ENCODE data around the gene RNF169. TPM values are rescaled to one million over a fixed set of nuclear protein-coding genes. Genes with fewer than 3 reads are reported as not detected.

Gene RNF169
- total and polyA plus RNA-seq, 4 donors = 4.4 to 34.8 (median 12.7) TPM

GRCh38 chr11:74713686-74714085, 35.0 kb upstream of the RNF169 start:
- Histone ChIP-seq H3K9ac (ENCODE audit: insufficient read depth in 1 of 2, low read length in 2 of 2) (no peak overlapping the region), H3K9me3 (ENCODE audit: control insufficient read depth in 4 of 4, insufficient read depth in 3 of 4, low read length in 3 of 4) (no peaks in the 10 kb centered on the region), H3K27me3 (ENCODE audit: control insufficient read depth in 3 of 3, insufficient read depth in 3 of 3, low read length in 2 of 3) (no peaks in the 10 kb centered on the region), H3K27ac (ENCODE audit: low read depth in 1 of 2, low read length in 1 of 2) (no peak overlapping the region), H3K4me1 (ENCODE audit: control insufficient read depth in 5 of 5, insufficient read depth in 5 of 5, low read length in 5 of 5) (peaks cover 0 to 25% (median 9%) of the 10 kb centered on the region in 5 donors), H3K36me3 (ENCODE audit: control insufficient read depth in 4 of 4, insufficient read depth in 4 of 4, low read length in 4 of 4) (no peaks in the 10 kb centered on the region), H3K4me3 (no peak overlapping the region)
- ATAC-seq (ENCODE audit: insufficient read depth, low FRiP score) (no peak), DNase-seq (no peak)
- TF ChIP-seq CTCF (IDR thresholded peaks at IDR 0.05; ENCODE audit: control extremely low read depth, extremely low read depth) = no peak
- 66 to 71% methylated on average over 4 of the region's 4 CpGs for whole genome bisulfite sequencing, 2 donors

GRCh38 chr11:74714904-74715303, 33.7 kb upstream of the RNF169 start:
- DNase-seq = no peak
- WGBS, 2 donors = 86 to 92% methylated on average over 7 of the region's 7 CpGs

GRCh38 chr11:74717221-74717969, 31.3 kb upstream of the RNF169 start:
- 74 to 83% methylated on average over 5 of the region's 5 CpGs for WGBS, 2 donors
- no peaks in the 10 kb centered on the region for H3K9me3 ChIP-seq (ENCODE audit: control insufficient read depth in 4 of 4, insufficient read depth in 3 of 4, low read length in 3 of 4)
- H3K4me3 ChIP-seq = no peak overlapping the region
- H3K9ac ChIP-seq (ENCODE audit: insufficient read depth in 1 of 2, low read length in 2 of 2) = no peak overlapping the region
- peaks cover 0 to 40% (median 10%) of the 10 kb centered on the region in 5 donors for H3K4me1 ChIP-seq (ENCODE audit: control insufficient read depth in 5 of 5, insufficient read depth in 5 of 5, low read length in 5 of 5)
- peak; percentile 42 to 62 (median 46) for DNase-seq
- no peaks in the 10 kb centered on the region for H3K36me3 ChIP-seq (ENCODE audit: control insufficient read depth in 4 of 4, insufficient read depth in 4 of 4, low read length in 4 of 4)
- H3K27ac ChIP-seq (ENCODE audit: low read depth in 1 of 2, low read length in 1 of 2) = no peak overlapping the region
- ATAC-seq (ENCODE audit: insufficient read depth, low FRiP score) = no peak
- peaks cover 0 to 3% (median 0%) of the 10 kb centered on the region in 3 donors for H3K27me3 ChIP-seq (ENCODE audit: control insufficient read depth in 3 of 3, insufficient read depth in 3 of 3, low read length in 2 of 3)
- no peak for TF ChIP-seq CTCF (IDR thresholded peaks at IDR 0.05; ENCODE audit: control extremely low read depth, extremely low read depth)

More at GRCh38 chr11:74714904-74715303, 33.7 kb upstream of the RNF169 start:
- Histone ChIP-seq H3K36me3 (ENCODE audit: control insufficient read depth in 4 of 4, insufficient read depth in 4 of 4, low read length in 4 of 4) (no peaks in the 10 kb centered on the region), H3K4me1 (ENCODE audit: control insufficient read depth in 5 of 5, insufficient read depth in 5 of 5, low read length in 5 of 5) (peaks cover 0 to 36% (median 11%) of the 10 kb centered on the region in 5 donors), H3K9ac (ENCODE audit: insufficient read depth in 1 of 2, low read length in 2 of 2) (no peak overlapping the region), H3K4me3 (no peak overlapping the region), H3K9me3 (ENCODE audit: control insufficient read depth in 4 of 4, insufficient read depth in 3 of 4, low read length in 3 of 4) (no peaks in the 10 kb centered on the region), H3K27me3 (ENCODE audit: control insufficient read depth in 3 of 3, insufficient read depth in 3 of 3, low read length in 2 of 3) (peaks cover 0 to 3% (median 0%) of the 10 kb centered on the region in 3 donors), H3K27ac (ENCODE audit: low read depth in 1 of 2, low read length in 1 of 2) (no peak overlapping the region)
- TF ChIP-seq CTCF (IDR thresholded peaks at IDR 0.05; ENCODE audit: control extremely low read depth, extremely low read depth) = no peak
- ATAC-seq (ENCODE audit: insufficient read depth, low FRiP score) = no peak
